Neural progenitor cell (in vitro differentiated cells): ENCODE results near the gene MEFV. TPM values are rescaled to one million over a fixed set of nuclear protein-coding genes. Genes with fewer than 3 reads are reported as not detected.
"Not testable (repeated sequence)": the region's sequence is repeated elsewhere in the genome, so short reads cannot be mapped to it uniquely, and the experiment has no call there.

Experiments
- DNase-seq: peaks from one replicate; pipeline ENCODE4 v3.0.0-alpha.2; 2016; ENCODE audit warnings: low spot score
- H2AFZ ChIP-seq: fragments of 200-600 bp; sonication (generic); replicated peaks from 2 replicates; pipeline ENCODE4 v1.6.1; 2016; ENCODE audit warnings: antibody characterized with exemption
- H3F3A ChIP-seq: fragments of 200-600 bp; sonication (generic); 2 replicates; pipeline ENCODE4 v1.6.1; 2016; ENCODE audit warnings: antibody characterized with exemption, low read depth
- H3K27ac ChIP-seq: fragments of 200-600 bp; sonication (generic); 2 replicates; pipeline ENCODE4 v1.5.1; 2016; ENCODE audit warnings: mild to moderate bottlenecking
- H3K27me3 ChIP-seq: fragments of 200-600 bp; sonication (generic); 2 replicates; pipeline ENCODE4 v1.6.1; 2016; ENCODE audit warnings: mild to moderate bottlenecking, moderate library complexity
- H3K36me3 ChIP-seq: fragments of 200-600 bp; sonication (generic); 2 replicates; pipeline ENCODE4 v1.5.1; 2016
- H3K4me1 ChIP-seq: fragments of 200-600 bp; sonication (generic); 2 replicates; pipeline ENCODE4 v1.6.1; 2016; ENCODE audit warnings: mixed run types
- H3K4me2 ChIP-seq: fragments of 200-600 bp; sonication (generic); 2 replicates; pipeline ENCODE4 v1.6.1; 2016
- H3K4me3 ChIP-seq: fragments of 200-600 bp; sonication (generic); 2 replicates; pipeline ENCODE4 v1.5.1; 2016
- H3K79me2 ChIP-seq: fragments of 200-600 bp; sonication (generic); 2 replicates; pipeline ENCODE4 v1.6.1; 2016; ENCODE audit warnings: low read depth
- H3K9ac ChIP-seq: fragments of 200-600 bp; sonication (generic); 2 replicates; pipeline ENCODE4 v1.6.1; 2016
- H3K9me3 ChIP-seq: fragments of 200-600 bp; sonication (generic); 2 replicates; pipeline ENCODE4 v1.5.1; 2016; ENCODE audit warnings: low read depth
- H4K20me1 ChIP-seq: fragments of 200-600 bp; sonication (generic); 2 replicates; pipeline ENCODE4 v1.6.1; 2016; ENCODE audit warnings: low read depth
- H3K27ac Mint-ChIP-seq: 3 replicates; pipeline ENCODE4 v1.8.0; 2021; ENCODE audit warnings: mixed read lengths
- H3K27me3 Mint-ChIP-seq: 2 replicates; pipeline ENCODE4 v1.8.0; 2022; ENCODE audit warnings: low read depth, mild to moderate bottlenecking, inconsistent platforms, moderate library complexity, mixed read lengths; ENCODE audit not compliant: insufficient read depth
- H3K36me3 Mint-ChIP-seq: 3 replicates; pipeline ENCODE4 v1.8.0; 2021; ENCODE audit warnings: mixed read lengths
- H3K4me1 Mint-ChIP-seq: 3 replicates; pipeline ENCODE4 v1.8.0; 2021; ENCODE audit warnings: mixed read lengths
- H3K4me3 Mint-ChIP-seq: 3 replicates; pipeline ENCODE4 v1.8.0; 2021; ENCODE audit warnings: mild to moderate bottlenecking, moderate library complexity, mixed read lengths
- H3K9me3 Mint-ChIP-seq: 3 replicates; pipeline ENCODE4 v1.8.0; 2020; ENCODE audit warnings: mixed read lengths
- CTCF ChIP-seq: fragments of 200-600 bp; sonication (generic); IDR thresholded peaks from 2 replicates; pipeline ENCODE4 v1.5.1; 2017; ENCODE audit warnings: antibody characterized with exemption, mild to moderate bottlenecking
- EZH2 ChIP-seq: fragments of 200-600 bp; sonication (generic); IDR thresholded peaks from 2 replicates; pipeline ENCODE4 v1.6.1; 2017; ENCODE audit warnings: antibody characterized with exemption, mild to moderate bottlenecking, moderate library complexity
- EZH2phosphoT487 ChIP-seq: fragments of 200-600 bp; sonication (generic); IDR thresholded peaks from 2 replicates; pipeline ENCODE4 v1.6.1; 2017; ENCODE audit warnings: antibody characterized with exemption
- total RNA-seq: library from RNA; depleted of rRNA; stranded (reverse); fragments of >200 nt; gene quantifications from 2 replicates; pipeline ENCODE4 v1.2.3, GENCODE V29; 2015; ENCODE audit warnings: low replicate concordance

The MEFV gene
- total RNA-seq, 1 donor from 2014 or later, result not detected

GRCh38 chr16:3212006-3212405 lies 44.4 kb downstream of the MEFV start:
- Mint-ChIP-seq H3K27me3 (peaks cover 21% of the 10 kb centered on the region), H3K9me3 (peaks cover 28% of the 10 kb centered on the region), H3K36me3 (no peaks in the 10 kb centered on the region), H3K27ac (no peak overlapping the region), H3K4me1 (no peaks in the 10 kb centered on the region), H3K4me3 (no peak overlapping the region)
- no peak for DNase-seq
- H2AFZ ChIP-seq, result no peak overlapping the region
- H3F3A ChIP-seq, result no peaks in the 10 kb centered on the region
- peaks cover 3% of the 10 kb centered on the region for H3K27me3 ChIP-seq
- no peaks in the 10 kb centered on the region for H3K4me1 ChIP-seq
- no peaks in the 10 kb centered on the region for H3K79me2 ChIP-seq
- H4K20me1 ChIP-seq, result no peaks in the 10 kb centered on the region
- no peaks in the 10 kb centered on the region for H3K9me3 ChIP-seq
- H3K4me2 ChIP-seq, result no peak overlapping the region
- H3K36me3 ChIP-seq, result no peaks in the 10 kb centered on the region
- TF ChIP-seq CTCF, result no peak
- no peak for TF ChIP-seq EZH2phosphoT487
- TF ChIP-seq EZH2, result no peak
- H3K9ac ChIP-seq, result no peak overlapping the region
- H3K27ac ChIP-seq, result no peak overlapping the region
- H3K4me3 ChIP-seq, result no peak overlapping the region

DNA sequence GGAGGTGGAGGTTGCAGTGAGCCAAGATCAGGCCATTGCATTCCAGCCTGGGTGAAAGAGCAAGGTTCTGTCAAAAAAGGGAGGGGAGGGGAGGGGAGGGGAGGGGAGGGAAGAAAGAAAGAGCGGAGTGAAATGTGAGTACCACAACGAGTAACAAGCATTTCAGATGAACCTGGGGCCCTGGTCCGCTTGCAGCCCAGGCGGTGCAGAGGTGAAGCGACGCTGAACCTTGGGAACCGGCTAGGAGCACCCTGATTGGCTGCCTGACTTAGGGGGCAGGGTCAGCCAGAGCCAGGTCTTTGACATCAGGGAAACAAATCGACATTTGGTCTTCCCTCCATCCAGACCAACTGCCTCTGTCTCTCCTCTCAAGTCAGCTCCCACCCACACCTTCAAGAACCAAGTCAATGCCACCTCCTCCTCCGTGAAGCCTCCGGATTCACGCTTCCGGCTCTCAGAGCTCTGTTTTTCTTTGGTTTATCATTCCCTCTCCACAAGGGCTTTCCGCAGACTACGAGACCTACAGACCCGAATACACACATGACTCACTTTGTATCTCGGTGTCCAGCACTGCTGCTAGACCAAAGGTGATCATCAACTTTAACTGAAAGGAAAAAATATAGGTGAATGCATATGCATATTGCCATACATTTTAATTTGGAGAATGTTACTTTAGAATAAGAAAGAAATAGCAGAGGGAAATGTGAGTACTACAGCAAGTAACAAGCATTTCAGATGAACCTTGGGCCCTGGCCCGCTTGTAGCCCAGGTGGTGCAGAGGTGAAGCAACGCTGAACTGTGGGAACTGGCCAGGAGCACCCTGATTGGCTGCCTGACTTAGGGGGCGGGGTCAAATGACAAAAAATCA lies 49.1 kb downstream of the MEFV start:
- Histone ChIP-seq H3K36me3 (no peaks in the 10 kb centered on the region), H2AFZ (no peak overlapping the region), H3K79me2 (no peaks in the 10 kb centered on the region), H3K9me3 (no peaks in the 10 kb centered on the region), H3K4me2 (no peak overlapping the region), H3F3A (no peaks in the 10 kb centered on the region), H3K4me1 (no peaks in the 10 kb centered on the region), H3K4me3 (no peak overlapping the region), H3K27me3 (no peaks in the 10 kb centered on the region), H4K20me1 (no peaks in the 10 kb centered on the region), H3K9ac (no peak overlapping the region), H3K27ac (no peak overlapping the region)
- TF ChIP-seq CTCF (no peak), EZH2phosphoT487 (no peak), EZH2 (no peak)
- no peak for DNase-seq
- Mint-ChIP-seq H3K9me3 (peaks cover 35% of the 10 kb centered on the region), H3K4me1 (no peaks in the 10 kb centered on the region), H3K27me3 (peaks cover 21% of the 10 kb centered on the region), H3K36me3 (no peaks in the 10 kb centered on the region), H3K27ac (no peak overlapping the region), H3K4me3 (no peak overlapping the region)

- H3K4me3 Mint-ChIP-seq, DNase-seq, H3K27ac Mint-ChIP-seq, H3K36me3 Mint-ChIP-seq, H3K27me3 ChIP-seq, H3K4me2 ChIP-seq, H3F3A ChIP-seq, H2AFZ ChIP-seq, H3K4me1 ChIP-seq, H4K20me1 ChIP-seq, H3K4me3 ChIP-seq, H3K9ac ChIP-seq, H3K79me2 ChIP-seq, H3K9me3 ChIP-seq, H3K27ac ChIP-seq, H3K4me1 Mint-ChIP-seq, H3K36me3 ChIP-seq: not testable (repeated sequence)
- peaks cover 31% of the 10 kb centered on the region for H3K9me3 Mint-ChIP-seq
- H3K27me3 Mint-ChIP-seq, result peaks cover 21% of the 10 kb centered on the region
Observed at GRCh38 chr16:3205939-3206338, 50.5 kb downstream of the MEFV start.

- no peaks in the 10 kb centered on the region for H3K36me3 Mint-ChIP-seq
- no peak overlapping the region for H3K4me3 Mint-ChIP-seq
- no peak for DNase-seq
- Histone ChIP-seq H4K20me1 (no peaks in the 10 kb centered on the region), H2AFZ (no peak overlapping the region), H3K79me2 (no peaks in the 10 kb centered on the region), H3K9ac (no peak overlapping the region), H3K4me3 (no peak overlapping the region), H3K36me3 (no peaks in the 10 kb centered on the region), H3K27me3 (peaks cover 23% of the 10 kb centered on the region), H3F3A (no peaks in the 10 kb centered on the region), H3K9me3 (no peaks in the 10 kb centered on the region), H3K4me2 (no peak overlapping the region), H3K27ac (no peak overlapping the region), H3K4me1 (no peaks in the 10 kb centered on the region)
- no peaks in the 10 kb centered on the region for H3K4me1 Mint-ChIP-seq
- peaks cover 28% of the 10 kb centered on the region for H3K9me3 Mint-ChIP-seq
- TF ChIP-seq EZH2phosphoT487 (no peak), CTCF (no peak), EZH2 (no peak)
- no peak overlapping the region for H3K27ac Mint-ChIP-seq
- H3K27me3 Mint-ChIP-seq, result peaks cover 23% of the 10 kb centered on the region
Observed at GRCh38 chr16:3202903-3203539, 53.4 kb downstream of the MEFV start.
